ENCODE results near the gene CHD9.
"Not testable (repeated sequence)": the region's sequence is repeated elsewhere in the genome, so short reads cannot be mapped to it uniquely, and the experiment has no call there.

CHD9 gene

DNA sequence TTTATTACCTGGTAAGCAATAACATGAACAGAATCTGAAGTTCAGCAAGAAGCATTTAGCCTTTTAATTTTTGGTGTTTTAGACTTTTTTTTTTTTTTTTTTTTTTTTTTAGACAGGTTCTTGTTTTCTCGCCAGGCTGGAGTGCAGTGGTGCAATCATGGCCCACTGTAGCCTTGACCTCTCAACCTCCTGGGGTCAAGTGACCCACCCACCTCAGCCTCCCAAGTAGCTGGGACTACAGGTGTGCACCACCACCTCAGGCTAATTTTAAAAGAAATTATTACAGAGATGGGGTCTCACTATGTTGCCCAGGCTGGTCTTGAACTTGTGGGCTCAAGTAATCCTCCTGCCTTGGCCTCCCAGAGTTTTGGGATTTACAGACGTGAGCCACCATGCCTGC lies 206.5 kb downstream of the CHD9 start:
- no peak for DNase-seq (ENCODE audit: low read depth)

DNA sequence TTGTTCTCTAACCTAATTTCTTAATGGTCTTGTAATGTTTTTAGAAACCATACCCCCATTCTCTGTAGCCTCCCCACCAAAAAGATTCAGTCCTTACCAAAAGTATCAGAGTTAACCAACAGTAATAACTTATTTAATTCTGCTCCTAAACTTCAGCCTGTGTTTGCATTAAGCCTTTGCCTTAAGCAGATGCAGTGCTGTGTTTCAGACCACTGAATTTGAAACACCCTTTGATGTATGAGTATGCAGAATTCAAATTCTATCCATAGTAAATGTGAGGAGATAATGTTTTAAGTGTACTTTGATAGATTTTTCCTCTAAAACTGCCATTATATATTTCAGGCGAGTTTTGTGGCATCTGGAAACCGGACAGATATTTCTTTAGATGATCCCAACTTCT lies 207.9 kb downstream of the CHD9 start:
- DNase-seq (ENCODE audit: low read depth): no peak

DNA sequence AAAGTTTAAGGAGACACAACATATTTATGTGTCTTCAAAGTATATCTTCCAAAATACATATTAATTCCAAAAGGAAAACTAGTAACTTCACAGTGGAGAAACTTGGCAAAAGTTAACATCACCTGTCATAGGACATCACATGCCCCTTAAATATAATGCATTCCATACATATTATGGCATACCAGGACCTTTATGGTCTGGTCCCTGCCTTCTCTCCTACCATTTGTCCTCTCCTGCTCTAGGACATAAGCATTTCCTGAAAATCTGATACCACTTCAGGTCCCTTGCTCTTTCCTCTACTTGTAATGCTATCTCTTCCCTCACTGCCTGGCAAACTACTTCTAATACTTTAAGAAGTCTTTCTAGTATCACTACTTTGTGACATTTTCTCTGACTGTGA lies 211.4 kb downstream of the CHD9 start:
- DNase-seq (ENCODE audit: low read depth): peak; percentile 28

DNA sequence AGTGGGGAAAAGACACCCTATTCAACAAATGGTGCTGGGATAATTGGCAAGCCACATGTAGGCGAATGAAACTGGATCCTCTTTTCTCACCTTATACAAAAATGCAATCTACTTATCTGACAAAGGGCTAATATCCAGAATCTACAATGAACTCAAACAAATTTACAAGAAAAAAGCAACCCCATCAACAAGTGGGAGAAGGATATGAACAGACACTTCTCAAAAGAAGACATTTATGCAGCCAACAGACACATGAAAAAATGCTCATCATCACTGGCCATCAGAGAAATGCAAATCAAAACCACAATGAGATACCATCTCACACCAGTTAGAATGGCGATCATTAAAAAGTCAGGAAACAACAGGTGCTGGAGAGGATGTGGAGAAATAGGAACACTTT lies 223.7 kb downstream of the CHD9 start:
- not testable (repeated sequence) for DNase-seq (ENCODE audit: low read depth)

DNA sequence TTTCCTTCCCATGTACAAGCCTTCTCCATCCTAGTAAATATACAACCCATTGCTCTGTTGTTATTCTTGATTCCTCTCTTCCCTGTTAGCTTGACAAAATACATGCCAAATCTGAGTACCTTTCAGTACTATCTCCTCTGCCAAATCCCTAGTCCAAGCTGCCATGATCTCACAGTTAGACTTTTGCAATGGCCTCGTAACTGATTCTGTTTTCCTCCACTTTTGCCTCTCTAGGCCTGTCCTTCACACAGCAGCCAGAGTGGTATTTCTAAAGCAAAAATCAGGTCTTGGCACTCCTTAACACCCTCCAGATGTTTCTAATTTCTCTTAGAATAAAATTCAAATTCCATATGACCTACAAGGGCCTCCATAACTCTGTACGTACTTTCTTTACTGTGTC lies 226.5 kb downstream of the CHD9 start:
- no peak for DNase-seq (ENCODE audit: low read depth)

DNA sequence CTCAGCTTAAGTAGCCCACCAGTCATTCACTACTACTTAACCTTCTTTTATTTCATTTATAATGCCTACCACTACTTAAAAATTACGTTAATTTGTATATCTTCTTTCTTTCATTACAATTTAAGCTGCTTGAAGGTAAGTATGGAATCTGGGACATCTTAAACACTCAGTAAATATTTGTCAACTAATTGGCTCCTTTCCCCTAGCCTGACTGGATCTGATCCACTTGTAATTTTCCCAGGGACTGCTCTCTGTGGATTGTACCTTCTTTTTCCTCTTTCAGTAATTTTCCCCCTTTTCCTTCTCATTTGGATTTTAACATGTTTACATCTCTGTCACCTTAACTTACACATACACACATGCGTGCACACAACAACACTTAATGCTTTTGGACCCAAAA lies 227.1 kb downstream of the CHD9 start:
- no peak for DNase-seq (ENCODE audit: low read depth)

DNA sequence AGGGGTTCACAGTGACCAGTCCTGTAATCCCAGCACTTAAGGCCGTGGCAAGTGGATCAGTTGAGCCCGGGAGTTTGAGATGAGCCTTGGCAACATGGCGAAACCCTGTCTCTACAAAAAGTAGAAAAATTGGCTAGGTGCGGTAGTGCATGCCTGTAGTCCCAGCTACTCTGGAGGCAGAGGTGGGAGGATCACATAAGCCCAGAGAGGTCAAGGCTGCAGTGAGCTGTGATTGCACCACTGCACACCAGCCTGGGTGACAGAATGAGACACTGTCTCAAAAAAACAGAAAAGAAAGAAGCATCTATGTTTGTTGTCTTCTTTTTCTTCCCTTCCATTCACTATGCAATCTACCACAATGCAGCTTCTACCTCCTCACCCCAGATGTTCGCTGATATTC lies 227.5 kb downstream of the CHD9 start:
- no peak for DNase-seq (ENCODE audit: low read depth)

DNA sequence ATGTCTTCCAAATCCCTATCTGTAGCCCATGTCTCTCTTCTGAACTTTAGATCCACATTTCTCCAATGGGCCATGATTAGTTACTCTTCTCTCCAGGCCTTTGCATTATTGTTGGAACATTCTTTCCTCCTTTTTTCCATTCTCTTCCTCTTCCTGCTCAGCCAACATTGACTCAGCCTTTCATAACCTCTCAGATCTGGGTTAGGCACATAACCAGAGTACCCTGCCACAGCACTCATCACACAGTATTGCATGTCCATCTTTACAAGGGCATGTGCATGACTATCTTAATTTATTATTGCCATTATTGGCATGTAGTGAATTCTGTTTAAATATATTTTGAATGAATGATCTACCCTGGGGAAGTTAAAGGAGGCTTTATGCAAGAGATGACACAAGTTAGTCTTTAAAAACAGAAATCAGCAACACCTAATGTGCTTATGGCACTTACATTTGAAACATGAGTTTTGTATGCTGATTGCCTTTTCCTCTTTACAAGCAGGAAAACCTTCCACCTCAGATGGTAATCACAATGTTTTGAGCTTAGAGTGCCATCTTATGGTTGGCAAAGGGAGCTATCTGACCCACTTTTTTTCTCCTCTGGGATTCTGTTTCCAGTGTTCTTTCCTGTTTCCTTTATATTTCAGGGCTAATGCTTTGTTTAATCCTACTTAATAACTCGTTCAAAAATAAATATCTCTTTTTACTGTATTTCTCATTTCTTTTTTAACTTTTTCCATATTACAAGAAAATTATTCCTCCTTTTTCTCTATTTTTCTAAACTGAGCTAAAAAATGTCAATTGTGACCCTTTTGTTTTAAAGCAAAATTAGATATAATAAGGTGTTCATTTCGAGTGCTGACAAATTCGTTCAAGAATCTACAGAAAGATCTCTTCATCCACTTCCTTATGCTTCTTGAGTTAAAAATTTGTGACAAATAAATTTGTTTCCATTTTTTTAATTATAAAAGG lies 228.5 kb downstream of the CHD9 start:
- peak; percentile 58 for DNase-seq (ENCODE audit: low read depth)

DNA sequence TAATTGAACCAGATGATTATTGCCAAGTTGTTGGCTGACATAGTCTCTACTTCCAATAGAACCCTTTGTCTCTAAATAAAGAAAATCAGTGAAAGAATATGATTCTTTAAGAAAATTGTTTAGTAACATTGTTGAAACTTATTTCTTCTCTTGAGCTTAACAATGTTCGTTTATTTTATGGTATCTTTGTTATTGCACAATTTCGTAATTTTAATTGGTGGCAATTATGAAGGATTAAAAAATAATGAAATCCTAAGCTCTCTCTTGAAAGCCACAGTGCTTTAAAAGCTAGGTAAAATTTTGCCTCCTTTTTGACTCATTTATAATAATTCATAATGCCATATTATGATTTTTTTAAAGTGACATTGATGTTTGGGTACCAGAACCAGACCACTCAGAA lies 230.4 kb downstream of the CHD9 start:
- DNase-seq (ENCODE audit: low read depth): no peak

DNA sequence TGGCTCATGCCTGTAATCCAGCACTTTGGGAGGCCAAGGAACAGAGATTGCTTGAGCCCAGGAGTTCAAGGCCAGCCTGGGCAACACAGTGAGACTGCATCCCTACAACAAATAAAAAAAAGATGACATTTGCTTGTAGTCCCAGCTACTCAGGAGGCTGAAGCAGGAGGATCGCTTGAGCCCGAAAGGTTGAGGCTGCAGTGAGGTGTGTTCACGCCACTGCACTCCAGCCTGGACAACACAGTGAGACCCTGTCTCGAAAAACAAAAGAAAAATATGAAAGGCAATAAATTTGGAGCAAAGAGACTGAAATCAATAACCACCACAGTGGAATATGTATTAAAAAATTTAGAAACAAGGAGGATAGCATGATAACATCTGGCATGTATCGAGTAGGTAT lies 235.7 kb downstream of the CHD9 start:
- DNase-seq (ENCODE audit: low read depth): no peak

DNA sequence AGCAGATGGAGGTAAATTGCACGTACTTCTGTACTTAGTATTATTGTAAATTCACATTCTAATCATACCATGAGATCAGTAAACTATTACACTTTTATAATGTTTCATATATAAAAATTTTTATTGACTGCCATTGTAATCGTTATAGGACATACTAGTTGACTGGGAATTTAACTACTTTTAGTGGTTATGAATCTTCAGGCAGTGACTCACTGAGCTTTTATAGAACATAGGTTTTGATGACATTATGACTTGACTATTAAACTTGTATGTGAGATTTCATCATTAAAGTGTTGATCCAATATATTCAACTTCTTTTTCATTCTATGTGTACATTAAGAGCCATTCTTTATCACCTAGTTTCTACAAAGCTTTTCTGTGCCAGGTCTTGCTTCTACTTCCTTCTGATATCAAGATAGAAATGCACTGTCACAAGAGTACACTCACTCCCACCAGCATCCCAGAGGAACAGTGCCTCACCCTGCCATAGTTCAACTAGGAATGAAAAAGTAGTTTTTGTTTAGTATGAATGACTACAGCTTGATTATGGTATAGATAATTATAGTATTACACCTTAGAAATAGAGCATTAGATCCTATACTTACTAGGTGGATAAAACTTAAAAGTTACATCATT lies 237.1 kb downstream of the CHD9 start:
- DNase-seq (ENCODE audit: low read depth): peak; percentile 64

DNA sequence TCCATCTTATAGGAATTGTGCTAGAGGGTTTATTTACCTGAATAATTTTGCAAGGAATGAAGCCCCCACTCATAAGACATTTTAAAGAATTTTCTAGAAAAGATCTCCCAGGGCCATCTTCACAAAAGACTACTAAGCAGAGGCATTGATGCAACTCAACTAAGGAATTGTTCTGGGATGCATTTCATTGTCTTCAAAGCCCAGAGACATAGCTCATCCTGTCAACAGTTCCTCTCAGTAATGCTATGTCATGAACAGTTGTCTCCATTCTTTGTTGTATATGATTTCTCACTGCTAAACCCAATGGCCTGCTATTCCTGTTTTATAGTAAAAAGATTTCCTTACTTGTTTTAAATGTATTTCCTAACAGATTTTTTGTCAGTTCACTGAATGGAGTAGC lies 242.7 kb downstream of the CHD9 start:
- DNase-seq (ENCODE audit: low read depth): no peak

DNA sequence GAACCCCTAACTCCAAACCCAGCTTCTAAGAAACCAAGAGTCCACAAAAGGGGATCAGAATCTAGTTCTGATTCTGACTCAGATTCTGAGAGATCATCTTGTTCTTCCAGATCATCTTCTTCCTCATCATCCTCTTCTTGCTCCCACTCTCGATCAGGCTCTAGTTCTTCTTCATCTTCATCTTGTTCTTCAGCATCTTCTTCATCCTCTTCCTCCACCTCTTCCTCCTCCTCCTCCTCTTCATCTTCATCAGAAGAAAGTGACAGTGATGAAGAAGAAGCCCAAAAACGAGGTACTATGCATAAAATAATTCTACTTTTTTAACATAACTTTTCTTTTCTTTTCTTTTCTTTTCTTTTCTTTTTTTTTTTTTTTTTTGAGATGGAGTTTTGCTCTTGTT lies 249.5 kb downstream of the CHD9 start:
- DNase-seq (ENCODE audit: low read depth): no peak

DNA sequence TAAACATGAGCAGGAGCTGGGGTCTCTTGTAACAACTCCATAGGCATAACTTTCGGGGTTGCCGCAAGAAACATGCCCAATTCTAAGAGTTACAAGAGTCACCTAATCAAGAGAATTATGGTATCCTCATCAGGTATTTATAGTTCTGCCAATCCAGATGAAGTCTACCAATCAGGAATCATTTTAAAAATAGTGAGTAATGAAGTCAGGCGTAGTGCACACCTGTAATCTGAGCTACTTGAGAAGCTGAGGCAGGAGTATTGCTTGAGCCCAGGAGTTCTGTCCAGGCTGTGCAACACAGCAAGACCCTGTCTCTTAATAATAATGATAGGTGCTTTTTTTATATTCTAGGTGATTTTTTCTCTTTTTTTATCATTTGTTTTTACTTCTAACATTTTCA lies 251.0 kb downstream of the CHD9 start:
- DNase-seq (ENCODE audit: low read depth): no peak

DNA sequence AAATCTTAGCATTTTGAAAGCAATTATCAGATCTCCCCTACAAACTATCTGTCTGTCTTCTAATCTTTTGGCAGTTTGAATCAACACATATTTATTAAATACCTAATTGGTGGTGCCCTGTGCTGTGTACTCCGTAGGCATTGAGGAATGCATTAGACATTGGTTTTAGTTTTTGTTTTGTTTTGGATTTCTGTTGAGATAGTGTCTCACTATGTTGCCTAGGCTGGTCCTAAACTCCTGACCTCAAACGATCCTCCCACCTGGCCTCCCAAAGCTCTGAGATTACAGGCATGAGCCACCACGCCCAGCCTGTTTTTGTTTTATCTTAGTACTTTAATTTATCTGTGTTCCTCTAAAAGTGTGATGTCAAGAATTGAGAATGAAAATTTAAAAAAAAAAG lies 254.7 kb downstream of the CHD9 start:
- no peak for DNase-seq (ENCODE audit: low read depth)

DNA sequence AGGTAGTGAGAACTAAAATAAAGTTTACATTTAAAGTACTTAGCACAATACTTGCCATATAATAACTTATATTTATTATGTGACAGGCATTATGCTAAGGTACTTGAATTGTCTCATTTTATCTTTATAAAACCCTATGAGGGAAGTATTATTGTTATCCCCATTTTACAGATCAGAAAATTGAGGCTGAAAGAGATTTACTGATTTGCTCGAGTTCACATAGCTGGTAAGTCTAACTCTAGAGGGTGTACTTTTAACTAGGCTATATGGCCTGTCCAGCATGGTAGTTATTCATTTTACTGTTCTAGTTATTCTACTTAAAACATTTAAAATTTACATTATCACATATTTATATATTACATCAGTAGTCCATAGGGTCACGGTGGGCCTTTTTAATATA lies 266.2 kb downstream of the CHD9 start:
- no peak for DNase-seq (ENCODE audit: low read depth)

DNA sequence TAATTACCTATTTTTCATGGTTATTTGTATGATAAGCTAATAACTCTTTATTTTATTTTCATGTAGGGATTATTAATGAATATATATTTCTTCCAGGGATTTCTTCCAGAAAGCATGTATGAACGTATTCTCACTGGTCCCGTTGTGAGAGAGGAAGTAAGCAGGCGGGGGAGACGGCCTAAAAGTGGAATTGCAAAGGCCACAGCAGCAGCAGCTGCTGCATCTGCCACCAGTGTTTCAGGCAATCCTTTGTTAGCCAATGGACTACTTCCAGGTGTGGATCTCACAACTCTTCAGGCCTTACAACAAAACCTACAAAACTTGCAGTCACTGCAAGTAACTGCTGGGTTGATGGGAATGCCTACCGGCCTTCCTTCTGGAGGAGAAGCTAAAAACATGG lies 269.1 kb downstream of the CHD9 start:
- no peak for DNase-seq (ENCODE audit: low read depth)

DNA sequence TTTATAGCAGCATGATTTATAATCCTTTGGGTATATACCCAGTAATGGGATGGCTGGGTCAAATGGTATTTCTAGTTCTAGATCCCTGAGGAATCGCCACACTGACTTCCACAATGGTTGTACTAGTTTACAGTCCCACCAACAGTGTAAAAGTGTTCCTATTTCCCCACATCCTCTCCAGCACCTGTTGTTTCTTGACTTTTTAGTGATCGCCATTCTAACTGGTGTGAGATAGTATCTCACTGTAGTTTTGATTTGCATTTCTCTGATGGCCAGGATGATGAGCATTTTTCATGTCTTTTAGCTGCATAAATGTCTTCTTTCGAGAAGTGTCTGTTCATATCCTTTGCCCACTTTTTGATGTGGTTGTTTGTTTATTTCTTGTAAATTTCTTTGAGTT lies 276.2 kb downstream of the CHD9 start:
- not testable (repeated sequence) for DNase-seq (ENCODE audit: low read depth)

DNA sequence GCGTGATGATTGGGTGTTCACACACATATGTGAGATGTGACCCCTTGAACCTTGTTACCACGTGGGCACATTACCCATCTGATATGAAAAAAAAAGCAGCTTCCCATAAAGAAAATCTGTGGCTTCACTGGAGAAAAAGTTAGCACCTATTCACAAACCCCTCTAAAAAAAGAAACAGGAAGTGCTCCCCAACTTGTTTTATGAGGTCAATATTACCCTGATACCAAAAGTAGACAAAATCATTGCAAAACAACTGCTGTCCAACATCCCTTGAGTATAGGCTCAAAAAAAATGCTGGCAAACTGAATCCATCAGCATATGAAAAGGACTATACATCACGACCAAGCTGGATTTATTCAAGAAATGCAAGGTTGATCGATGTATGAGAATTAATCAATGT lies 279.8 kb downstream of the CHD9 start:
- DNase-seq (ENCODE audit: low read depth): no peak

DNA sequence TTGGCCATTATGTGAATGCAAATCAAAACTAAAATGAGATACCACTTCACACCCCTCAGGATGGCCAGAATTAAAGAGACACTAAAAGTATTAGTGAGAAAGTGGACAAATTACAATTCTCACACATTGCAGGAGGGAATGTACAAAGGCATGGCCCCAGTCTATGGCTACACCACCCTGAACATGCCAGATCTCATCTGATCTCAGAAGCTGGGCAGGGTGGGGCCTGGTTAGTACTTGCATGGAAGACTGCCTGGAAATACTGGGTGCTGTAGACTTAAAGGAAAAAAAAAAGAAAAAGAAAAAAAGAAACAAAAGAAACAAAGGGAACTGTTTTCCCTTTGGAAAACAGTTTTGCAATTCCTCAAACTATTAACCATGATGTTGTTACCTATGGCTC lies 282.5 kb downstream of the CHD9 start:
- no peak for DNase-seq (ENCODE audit: low read depth)

DNA sequence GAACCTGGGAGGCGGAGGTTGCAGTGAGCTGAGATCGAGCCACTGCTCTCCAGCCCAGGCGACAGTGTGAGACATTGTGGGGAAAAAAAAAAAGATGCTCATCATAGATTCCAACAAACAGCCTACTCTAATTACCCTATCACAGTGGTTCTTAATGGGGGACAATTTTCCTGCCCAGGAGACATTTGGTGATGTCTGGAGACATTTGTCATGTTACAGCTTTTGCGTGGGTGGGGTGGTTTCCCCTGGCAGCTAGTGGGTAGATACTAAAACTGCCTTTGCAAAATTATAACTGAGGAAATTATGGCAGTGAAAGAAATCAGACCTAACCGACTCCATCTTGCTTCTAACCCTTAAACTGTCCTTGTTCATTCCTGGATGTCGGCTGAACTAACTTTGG lies 287.0 kb downstream of the CHD9 start:
- DNase-seq (ENCODE audit: low read depth): no peak

DNA sequence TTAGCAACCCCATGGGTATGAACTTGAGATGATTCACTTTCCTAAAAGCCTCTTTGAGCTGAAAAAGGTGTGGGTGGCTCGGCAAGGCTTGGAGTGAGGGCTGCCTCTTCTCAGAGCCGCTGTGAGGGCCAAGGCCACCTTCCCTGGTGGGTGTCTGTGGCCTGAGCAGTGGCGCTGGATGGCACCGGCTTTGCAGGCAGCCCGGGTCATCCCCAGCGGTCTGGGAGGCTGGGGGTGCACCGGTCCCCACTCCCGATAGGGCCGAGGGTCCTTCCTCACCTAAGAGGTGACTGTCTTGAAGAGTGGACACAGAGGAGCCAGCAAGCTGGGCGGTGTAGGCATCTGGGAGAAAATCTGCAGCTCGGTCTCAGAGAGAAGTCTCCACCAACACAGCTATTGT lies 300.3 kb downstream of the CHD9 start:
- DNase-seq (ENCODE audit: low read depth): no peak

DNA sequence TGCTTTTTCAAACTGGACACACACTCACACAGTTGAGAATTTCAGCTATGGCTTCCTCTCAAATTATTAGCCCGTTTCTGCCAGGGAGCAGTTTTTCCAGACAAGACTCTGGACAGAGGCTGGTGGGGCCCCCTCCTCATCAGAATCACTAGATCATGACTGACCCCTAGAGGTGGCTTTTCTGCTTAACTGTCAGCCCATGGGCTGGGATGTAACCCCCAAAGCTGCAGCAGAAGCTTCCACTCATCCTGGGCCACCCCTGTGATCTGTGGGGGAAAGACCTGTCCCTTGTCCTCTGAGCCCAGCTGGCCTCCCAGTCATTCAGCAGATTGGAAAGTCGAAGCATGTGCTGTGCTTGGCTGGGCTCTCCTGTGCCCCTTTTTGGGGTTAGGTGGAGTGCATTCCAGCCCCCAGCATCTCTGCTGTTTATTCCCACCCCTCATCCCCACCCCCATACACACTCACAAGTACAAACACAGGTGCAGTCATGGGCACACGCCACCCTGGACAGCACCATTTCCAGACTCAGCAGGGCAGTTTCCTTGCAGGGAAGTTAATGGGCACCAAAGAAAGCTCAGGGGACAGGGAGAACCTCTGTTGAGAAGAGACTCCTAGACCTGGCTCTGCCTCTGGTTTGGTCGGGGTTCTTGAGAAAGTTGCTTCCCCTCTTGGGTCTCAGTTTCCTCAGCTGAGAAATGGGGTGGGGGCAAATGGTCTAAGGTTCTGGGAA lies 301.9 kb downstream of the CHD9 start:
- DNase-seq (ENCODE audit: low read depth): no peak

All from EH (cell line).